GM19438 (cell line): Measurements from ENCODE around the gene REC8.

ENCODE experiments used
- ATAC-seq: cut with Tn5 transposase; IDR thresholded peaks from one replicate; pipeline ENCODE4 v1.9.1; 2021; ENCODE audit warnings: low read depth; ENCODE audit not compliant: unreplicated experiment

The REC8 gene

GRCh38 chr14:24171422-24172260 lies at the start of gene REC8:
Gene REC8, plus strand, starts transcription at chr14:24172080. Its CDS starts 473 bp downstream, at chr14:24172553.
- peak; percentile 82 for ATAC-seq

DNA sequence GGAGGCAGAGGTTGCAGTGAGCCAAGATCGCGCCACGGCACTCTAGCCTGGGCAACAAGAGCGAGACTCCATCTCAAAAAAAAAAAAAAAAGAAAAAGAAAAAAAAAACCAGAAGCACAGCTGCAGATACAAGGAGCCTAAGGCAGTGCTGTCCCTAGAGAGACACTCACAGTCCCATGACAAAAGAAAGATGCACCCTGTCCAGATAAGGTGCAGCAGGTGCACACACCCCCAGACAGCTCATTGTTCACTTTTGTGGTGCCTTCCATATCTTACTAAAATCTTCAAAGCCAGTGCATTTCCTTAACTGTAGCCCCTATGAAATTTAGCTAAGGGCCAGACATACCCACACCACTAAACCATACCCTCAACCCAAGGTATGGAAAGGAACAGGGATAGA lies 49.5 kb upstream of the REC8 start:
- ATAC-seq, result no peak

DNA sequence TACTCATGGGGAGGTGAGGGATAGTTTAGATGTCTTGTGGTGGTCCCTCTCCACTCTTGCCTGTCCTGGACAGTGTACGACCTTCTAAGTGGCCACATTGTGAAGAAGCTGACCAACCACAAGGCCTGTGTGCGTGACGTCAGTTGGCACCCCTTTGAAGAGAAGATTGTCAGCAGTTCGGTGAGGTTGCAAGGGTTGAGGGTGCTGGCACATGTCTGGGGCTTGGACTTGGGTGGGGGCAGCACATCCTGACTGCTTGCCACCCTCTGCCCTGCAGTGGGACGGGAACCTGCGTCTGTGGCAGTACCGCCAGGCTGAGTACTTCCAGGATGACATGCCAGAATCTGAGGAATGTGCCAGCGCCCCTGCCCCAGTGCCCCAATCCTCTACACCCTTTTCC lies 49.0 kb upstream of the REC8 start:
- ATAC-seq, result no peak

- ATAC-seq, result no peak
Observed at GRCh38 chr14:24123424-24124417, 48.2 kb upstream of the REC8 start.

DNA sequence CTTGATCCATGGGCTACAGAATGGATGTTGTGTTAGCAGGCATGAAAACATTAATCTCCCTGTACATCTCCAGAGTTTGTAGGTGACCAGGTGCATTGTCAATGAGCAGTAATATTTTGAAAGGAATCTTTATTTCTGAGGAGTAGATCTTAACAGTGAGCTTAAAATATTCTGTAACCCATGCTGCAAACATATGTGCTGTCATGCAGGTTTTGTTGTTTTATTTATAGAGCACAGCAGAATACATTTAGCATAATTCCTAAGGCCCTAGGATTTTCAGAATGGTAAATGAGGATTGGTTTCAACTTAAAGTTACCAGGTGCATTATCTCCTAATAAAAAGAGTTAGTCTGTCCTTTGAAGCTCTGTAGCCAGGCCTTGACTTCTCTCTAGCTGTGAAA lies 44.9 kb upstream of the REC8 start:
- ATAC-seq, result no peak

DNA sequence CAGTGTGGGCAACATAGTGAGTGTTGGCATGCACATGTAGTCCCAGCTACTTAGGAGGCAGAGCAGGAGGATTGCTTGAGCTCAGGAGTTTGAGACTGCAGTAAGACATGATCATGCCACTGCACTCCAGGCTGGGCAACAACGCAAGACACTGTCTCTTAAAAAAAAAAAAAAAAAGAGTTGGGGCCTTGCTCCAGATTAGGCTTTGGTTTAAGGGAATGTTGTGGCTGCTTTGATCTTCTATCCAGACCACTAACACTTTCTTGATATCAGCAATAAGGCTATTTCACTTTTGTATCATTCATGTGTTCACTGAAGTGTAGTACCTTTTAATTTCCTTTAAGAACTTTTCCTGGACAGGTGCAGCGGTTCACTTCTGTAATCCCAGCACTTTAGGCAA lies 44.2 kb upstream of the REC8 start:
- ATAC-seq, result no peak

DNA sequence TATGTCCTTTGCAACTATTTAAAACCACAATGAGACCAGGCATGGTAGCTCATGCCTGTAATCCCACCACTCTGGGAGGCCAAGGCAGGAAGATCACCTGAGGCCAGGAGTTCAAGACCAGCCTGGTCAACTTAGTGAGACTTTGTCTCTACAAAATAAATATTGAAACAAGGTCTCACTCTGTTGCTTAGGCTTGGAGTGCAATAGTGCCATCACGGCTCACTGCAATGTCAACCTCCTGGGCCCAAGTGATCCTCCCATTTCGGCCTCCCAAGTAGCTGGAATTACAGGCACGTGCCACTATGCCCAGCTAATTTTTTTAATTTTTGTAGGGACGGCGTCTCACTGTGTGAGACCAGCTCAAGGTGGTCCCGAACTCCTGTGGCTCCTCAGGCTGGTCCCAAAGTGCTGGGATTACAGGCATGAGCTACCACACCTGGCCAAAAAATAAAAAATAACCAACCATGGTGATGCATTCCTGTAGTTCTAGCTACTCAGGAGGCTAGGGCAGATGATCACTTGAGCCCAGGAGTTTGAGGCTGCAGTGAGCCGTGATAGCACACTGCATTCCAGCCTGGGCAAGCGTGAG lies 42.4 kb upstream of the REC8 start:
- ATAC-seq, result no peak

- no peak for ATAC-seq
Observed at GRCh38 chr14:24130380-24130716, 41.5 kb upstream of the REC8 start, which contains the start of gene FITM1. Gene FITM1, plus strand, starts transcription at chr14:24130659. Its CDS starts 905 bp downstream, at chr14:24131564.

DNA sequence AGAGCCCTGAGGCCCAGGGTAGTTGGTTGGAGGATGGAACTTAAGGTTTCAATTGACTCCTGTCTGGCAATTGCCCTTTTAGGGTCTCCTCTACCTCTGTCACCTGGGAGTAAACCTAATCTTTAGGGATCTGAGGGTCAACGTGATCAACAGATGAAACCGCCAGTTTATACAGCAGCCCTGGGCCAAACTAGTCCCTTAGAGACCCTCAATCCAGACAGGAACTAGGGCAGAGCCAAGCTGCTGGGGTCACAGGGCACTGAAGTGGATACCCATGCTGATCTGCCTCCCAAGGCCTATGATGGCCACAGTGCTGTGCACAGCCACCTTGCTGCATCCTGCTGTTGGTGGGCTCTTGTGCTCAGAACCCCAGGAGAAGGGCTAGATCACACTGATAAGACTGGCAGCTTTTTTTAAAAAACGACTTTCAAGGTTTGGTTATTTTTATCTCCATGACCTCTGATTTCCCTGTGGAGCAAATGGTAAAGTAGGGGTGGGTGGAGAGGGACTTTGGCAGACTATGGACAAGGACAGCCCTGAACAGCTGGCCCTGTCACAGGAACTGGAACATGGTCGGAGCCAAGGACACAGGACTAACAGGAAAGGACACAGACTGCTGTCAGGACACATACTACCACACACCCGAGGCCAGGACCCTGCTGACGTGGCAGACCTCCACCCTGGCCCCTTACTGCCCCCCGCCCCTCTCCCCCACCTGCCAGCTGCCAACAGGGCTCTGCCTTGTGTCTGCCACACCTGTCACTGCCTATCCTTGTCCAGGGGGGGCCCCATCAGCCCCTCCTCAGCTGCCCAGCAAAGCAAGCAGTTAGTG lies 40.9 kb upstream of the REC8 start:
- ATAC-seq, result no peak

DNA sequence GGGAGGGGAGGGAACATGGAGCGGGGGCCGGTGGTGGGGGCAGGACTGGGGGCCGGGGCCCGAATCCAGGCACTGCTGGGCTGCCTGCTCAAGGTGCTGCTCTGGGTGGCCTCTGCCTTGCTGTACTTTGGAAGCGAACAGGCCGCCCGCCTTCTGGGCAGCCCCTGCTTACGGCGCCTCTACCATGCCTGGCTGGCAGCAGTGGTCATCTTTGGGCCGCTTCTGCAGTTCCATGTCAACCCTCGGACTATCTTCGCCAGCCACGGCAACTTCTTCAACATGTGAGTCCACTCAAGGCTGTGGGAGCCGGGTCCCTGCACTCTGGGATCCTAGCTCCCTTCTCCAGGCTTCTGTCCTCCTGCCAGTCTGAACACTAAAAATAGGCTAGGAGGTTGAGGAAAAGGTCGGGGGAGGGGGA lies 40.3 kb upstream of the REC8 start:
- no peak for ATAC-seq

DNA sequence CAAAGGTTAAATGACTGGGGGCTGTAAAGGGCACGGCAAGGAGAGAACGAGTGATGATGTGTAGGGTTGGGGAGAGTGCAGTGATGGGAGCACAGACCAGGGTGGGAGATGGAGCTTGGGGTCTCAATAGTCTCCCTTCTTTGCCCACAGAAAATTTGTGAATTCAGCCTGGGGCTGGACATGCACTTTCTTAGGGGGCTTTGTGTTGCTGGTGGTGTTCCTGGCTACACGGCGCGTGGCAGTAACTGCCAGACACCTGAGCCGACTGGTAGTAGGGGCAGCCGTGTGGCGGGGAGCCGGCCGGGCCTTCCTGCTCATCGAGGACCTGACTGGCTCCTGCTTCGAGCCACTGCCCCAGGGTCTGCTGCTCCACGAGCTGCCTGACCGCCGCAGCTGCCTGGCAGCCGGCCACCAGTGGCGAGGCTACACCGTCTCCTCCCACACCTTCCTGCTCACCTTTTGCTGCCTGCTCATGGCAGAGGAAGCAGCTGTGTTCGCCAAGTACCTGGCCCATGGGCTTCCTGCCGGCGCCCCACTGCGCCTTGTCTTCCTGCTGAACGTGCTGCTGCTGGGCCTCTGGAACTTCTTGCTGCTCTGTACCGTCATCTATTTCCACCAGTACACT lies 39.7 kb upstream of the REC8 start:
- no peak for ATAC-seq

DNA sequence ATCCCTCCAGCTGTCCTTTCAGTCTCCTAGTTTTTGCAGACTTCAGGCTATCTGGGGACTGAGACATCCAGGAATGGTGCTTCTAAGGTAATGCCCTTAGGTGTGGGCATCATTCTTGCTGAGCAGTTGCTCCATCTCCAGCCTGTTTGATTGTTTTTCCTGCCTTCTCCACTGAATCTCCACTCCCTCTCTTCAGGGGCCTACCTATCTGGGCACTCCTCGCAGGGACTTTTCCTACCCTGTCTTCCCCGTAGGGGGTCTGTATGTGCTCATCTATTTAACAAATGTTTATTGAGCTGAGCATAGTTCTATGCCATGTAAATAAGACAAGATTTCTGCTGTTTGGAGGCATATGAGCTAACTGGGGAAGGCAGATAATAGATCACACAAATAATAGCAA lies 38.9 kb upstream of the REC8 start:
- no peak for ATAC-seq

DNA sequence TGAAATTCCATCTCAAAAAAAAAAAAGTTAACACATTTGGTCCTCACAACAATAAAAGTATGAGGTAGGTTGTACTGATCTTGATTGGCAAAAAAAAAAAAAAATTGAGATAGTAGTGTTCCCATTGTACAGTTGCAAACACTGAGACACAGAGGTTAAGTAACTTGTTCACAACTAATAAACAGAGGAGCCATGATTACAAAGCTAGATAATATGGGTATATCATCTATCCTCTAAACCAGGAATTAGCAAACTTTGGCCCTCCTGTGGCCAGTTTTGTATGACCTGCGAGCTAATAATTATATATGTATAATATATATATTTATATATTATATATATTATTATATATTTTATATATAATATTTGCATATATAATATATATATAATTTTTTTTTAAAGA lies 38.1 kb upstream of the REC8 start:
- no peak for ATAC-seq

- peak; percentile 4 for ATAC-seq
Observed at GRCh38 chr14:24135584-24135833, 36.4 kb upstream of the REC8 start.

DNA sequence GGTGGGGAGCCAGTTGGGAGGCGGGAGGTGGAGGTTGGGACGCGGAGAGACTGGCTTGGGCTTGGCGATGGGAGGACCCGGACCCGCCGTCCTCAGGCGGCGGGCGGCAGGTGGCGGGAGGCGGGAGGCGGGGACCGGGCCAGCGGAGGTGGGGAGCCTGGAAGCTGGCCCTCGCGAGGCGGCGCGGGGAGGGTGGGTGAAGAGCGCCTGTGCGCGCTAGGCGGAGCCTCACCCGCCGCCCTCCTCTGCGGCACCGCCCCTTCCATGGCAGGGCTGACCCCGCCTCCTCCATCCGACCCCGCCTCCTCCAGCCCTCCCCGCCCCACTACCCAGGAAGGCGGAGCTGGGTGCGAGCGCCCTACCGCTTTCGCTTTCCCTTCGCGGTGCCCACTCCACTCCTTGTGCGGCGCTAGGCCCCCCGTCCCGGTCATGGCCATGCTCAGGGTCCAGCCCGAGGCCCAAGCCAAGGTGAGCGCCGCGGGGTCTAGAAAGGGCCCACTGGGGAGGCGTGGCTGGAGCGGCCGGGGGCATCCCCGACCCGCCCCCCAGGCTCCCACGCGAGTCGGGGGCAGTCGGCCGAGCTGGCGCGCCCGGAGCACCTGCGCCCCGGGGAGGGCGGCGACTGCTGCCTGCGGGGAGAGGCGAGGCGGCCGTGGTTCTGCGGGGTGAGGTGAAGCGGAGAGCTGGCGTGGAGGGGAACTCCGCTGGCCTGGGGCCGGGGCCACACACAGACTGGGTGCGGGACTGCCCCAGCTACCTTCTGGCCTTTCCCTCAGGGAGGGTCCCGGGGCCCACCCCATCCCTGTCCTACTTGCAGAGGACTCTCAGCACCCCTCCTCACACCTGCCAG lies 35.8 kb upstream of the REC8 start, which contains the start of gene PSME1:
Gene PSME1, plus strand, starts transcription at position 361 of the 850 bp plus-strand sequence. Its CDS starts 69 bp downstream, at position 430.
- peak; percentile 86 for ATAC-seq

- ATAC-seq, result no peak
Observed at GRCh38 chr14:24136684-24137528, 35.0 kb upstream of the REC8 start.

DNA sequence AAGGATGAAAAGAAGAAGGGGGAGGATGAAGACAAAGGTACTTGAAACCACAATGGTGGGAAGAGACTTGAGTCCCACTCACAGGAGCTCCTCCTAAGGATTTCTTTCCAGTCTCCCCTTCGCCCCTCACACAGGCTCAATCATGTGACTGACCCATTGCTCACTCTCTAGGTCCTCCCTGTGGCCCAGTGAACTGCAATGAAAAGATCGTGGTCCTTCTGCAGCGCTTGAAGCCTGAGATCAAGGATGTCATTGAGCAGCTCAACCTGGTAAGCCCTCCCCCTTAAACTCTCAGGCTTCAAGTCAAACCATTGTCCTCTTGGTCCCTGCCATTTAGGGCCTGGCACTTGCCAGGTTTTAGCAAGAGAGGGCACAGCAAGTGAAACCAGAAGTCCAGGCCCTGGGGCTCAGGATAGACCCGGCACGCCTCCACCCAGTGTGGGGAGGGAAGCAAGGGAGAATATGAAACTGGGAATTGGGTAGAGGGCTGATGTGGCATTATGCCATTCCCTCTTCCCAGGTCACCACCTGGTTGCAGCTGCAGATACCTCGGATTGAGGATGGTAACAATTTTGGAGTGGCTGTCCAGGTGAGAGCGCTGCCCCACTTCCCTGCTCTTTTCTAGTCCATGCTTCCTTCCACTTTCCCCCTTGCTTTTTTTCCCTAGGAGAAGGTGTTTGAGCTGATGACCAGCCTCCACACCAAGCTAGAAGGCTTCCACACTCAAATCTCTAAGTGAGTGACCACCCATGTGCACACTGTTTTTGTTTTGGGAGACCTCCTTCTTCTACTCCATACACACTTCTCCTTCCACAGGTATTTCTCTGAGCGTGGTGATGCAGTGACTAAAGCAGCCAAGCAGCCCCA lies 34.1 kb upstream of the REC8 start:
- no peak for ATAC-seq
